Neutrophil (primary cell): ENCODE data around the gene A1BG.

Experiments used
- H3K27ac ChIP-seq: fragments of 200-600 bp; sonication (generic); 2 replicates; pipeline ENCODE4 v1.5.1; 2016; ENCODE audit warnings: mild to moderate bottlenecking, moderate library complexity
- H3K27me3 ChIP-seq: fragments of 200-600 bp; sonication (generic); 2 replicates; pipeline ENCODE4 v1.6.0; 2016; ENCODE audit warnings: mild to moderate bottlenecking
- H3K36me3 ChIP-seq: fragments of 200-600 bp; sonication (generic); 2 replicates; pipeline ENCODE4 v1.5.1; 2017
- H3K4me1 ChIP-seq, 2 experiments: fragments of 200-600 bp in 1 of 2; sonication (generic) in 1 of 2; 1 replicate in 1 of 2; 2 replicates in 1 of 2; pipeline versions ENCODE4 v1.5.1 to v1.6.1; 2013 to 2016; ENCODE audit warnings: low read depth in 1 of 2, low read length in 1 of 2, mild to moderate bottlenecking in 1 of 2, moderate library complexity in 1 of 2; ENCODE audit not compliant: control insufficient read depth in 1 of 2, insufficient read depth in 1 of 2
- H3K4me3 ChIP-seq, 2 experiments: fragments of 200-600 bp in 1 of 2; sonication (generic) in 1 of 2; 1 replicate in 1 of 2; 2 replicates in 1 of 2; pipeline ENCODE4 v1.5.1; 2013 to 2016; ENCODE audit warnings: low read depth in 1 of 2, low read length in 1 of 2, mild to moderate bottlenecking in 1 of 2, moderate library complexity in 1 of 2
- H3K9me3 ChIP-seq: fragments of 200-600 bp; sonication (generic); 2 replicates; pipeline ENCODE4 v1.5.1; 2016
- TF ChIP-seq, protein P1 (sequence below): fragments of 200-600 bp; sonication (generic); IDR thresholded peaks from 2 replicates; pipeline ENCODE4 v1.5.1; 2016; ENCODE audit warnings: antibody characterized with exemption

The A1BG gene

GRCh38 chr19:58374200-58374599, 20.9 kb upstream of the A1BG start:
- Histone ChIP-seq H3K4me1 (no peaks in the 10 kb centered on the region), H3K9me3 (no peaks in the 10 kb centered on the region), H3K36me3 (no peaks in the 10 kb centered on the region), H3K27me3 (no peaks in the 10 kb centered on the region), H3K4me3 (no peak overlapping the region), H3K27ac (no peak overlapping the region)
- TF ChIP-seq, protein P1, sequence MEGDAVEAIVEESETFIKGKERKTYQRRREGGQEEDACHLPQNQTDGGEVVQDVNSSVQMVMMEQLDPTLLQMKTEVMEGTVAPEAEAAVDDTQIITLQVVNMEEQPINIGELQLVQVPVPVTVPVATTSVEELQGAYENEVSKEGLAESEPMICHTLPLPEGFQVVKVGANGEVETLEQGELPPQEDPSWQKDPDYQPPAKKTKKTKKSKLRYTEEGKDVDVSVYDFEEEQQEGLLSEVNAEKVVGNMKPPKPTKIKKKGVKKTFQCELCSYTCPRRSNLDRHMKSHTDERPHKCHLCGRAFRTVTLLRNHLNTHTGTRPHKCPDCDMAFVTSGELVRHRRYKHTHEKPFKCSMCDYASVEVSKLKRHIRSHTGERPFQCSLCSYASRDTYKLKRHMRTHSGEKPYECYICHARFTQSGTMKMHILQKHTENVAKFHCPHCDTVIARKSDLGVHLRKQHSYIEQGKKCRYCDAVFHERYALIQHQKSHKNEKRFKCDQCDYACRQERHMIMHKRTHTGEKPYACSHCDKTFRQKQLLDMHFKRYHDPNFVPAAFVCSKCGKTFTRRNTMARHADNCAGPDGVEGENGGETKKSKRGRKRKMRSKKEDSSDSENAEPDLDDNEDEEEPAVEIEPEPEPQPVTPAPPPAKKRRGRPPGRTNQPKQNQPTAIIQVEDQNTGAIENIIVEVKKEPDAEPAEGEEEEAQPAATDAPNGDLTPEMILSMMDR, result no peak

DNA sequence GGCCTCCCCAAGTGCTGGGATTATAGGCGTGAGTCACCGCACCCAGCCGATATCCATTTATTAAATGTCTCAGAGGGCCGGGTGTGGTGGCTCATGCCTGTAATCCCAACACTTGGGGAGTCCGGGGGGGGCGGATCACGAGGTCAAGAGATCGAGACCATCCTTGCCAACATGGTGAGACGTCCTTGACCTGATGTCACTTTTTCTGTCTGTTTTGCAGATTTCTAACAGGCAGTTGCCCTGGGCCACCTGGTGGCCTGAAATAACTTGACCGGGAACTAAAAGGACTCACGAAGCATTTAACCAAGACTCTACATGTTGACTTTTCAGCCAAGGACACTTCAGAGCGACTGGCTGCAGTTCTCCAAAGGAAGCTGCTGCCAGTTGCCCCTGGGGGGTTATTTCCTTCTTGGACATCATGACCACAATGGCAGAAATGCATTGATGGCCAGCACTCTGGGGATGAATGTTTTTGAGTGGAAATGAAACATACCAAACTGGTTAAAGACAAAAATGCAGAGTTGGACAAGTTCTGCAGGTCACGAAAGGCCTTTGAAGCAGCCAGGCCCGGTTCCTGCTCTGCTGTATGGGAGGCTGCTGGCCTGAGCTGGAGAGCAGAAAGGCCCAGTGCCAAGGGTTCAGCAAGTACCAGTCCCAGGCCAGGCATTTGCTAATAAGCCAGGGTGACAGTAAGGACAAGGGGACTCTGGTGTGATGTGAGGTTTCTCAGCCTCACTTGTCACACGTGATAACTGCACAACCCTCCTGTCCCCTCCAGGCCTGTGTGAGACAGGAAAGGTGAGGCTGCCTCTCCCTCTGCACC, 19.2 kb upstream of the A1BG start:
- Histone ChIP-seq H3K9me3 (no peaks in the 10 kb centered on the region), H3K27me3 (no peaks in the 10 kb centered on the region), H3K4me3 (no peak overlapping the region), H3K4me1 (no peaks in the 10 kb centered on the region), H3K36me3 (no peaks in the 10 kb centered on the region), H3K27ac (no peak overlapping the region)
- TF ChIP-seq, protein P1, result no peak

GRCh38 chr19:58368561-58369360, 15.5 kb upstream of the A1BG start:
- Histone ChIP-seq H3K4me1 (peaks cover 7% of the 10 kb centered on the region in 2 experiments), H3K36me3 (no peaks in the 10 kb centered on the region), H3K9me3 (no peaks in the 10 kb centered on the region), H3K4me3 (no peak overlapping the region), H3K27me3 (no peaks in the 10 kb centered on the region), H3K27ac (no peak overlapping the region)
- TF ChIP-seq, protein P1, result no peak

DNA sequence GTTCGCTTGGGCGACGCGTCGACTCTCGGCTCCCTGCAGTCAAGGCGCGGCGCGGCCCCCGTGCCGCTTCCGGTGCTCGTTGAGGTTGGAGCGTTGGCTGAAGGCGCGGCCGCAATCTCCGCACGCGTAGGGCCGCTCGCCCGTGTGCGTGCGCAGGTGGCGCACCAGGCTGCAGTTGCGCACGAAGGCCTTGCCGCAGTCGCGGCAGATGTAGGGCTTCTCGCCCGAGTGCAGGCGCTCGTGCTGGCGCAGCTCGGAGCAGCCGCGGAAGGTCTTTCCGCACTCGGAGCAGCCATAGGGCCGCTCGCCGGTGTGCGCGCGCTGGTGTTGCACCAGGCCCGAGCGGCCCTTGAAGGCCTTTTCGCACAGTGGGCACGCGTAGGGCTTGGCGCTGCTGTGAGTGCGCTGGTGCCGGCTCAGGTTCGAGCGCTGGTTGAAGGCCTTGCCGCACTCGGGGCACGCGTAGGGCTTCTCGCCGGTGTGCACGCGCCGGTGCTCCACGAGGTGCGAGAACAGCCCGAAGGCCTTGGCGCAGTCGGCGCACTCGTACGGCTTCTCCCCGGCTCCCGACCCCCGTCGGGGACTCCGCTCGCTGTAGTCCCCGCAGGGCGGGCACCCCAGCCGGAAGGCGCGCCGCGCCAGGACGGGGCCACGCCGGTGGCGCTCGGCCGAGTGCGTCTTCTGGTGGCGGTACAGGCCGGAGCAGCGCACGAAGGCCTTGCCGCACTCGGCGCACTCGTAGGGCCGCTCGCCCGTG, 14.6 kb upstream of the A1BG start:
- no peaks in the 10 kb centered on the region for H3K27me3 ChIP-seq
- H3K4me3 ChIP-seq, result no peak overlapping the region
- TF ChIP-seq, protein P1, result no peak
- no peaks in the 10 kb centered on the region for H3K36me3 ChIP-seq
- H3K9me3 ChIP-seq, result no peaks in the 10 kb centered on the region
- H3K4me1 ChIP-seq, result peaks cover 12 to 14% of the 10 kb centered on the region in 2 experiments
- no peak overlapping the region for H3K27ac ChIP-seq

DNA sequence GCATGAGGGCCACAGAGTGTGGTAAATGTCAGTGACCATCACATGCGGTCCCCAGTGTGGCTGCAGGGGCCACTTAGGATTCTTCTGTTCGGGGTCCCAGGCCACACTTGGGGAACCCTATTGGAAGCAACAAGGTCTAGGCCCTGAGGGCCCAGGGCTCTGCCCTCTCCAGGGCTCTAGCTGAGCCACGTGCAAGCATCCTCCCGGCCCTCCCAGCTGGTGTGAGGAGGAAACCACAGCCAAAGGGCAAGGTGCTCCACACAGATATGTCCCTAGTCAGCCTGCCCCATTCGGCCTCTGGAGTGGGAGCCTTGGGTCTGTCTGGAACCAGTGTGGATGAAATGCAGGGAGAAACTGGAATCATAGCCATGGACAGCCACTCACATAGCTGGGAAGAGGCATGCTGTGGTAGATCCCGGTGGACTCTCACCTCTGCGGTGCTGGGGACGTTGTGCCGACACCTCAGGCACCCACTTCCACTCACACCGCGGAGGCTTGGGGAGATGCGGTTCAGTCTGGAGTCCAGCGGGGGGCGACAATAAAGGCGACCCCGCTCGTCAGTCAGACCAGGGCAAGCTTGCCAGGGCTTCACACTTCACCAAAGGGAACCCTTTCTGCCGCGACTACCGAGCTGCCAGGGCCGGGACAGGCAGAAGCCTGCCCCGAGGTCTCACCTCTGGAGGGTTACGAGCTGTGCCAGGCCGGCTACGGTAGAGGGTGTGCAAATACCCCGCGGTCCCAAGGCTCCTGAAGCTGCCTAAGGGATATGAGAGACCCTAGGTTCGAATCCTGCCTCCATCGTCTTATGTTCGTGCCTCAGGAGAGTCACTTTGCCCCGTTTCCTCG, 13.5 kb upstream of the A1BG start:
- no peak overlapping the region for H3K27ac ChIP-seq
- TF ChIP-seq, protein P1, result no peak
- no peaks in the 10 kb centered on the region for H3K36me3 ChIP-seq
- peaks cover 19 to 22% of the 10 kb centered on the region in 2 experiments for H3K4me1 ChIP-seq
- H3K4me3 ChIP-seq, result no peak overlapping the region
- no peaks in the 10 kb centered on the region for H3K9me3 ChIP-seq
- no peaks in the 10 kb centered on the region for H3K27me3 ChIP-seq
